DMS153 treated with DMSO at 0.1 percent for 48 hours (cell line): ENCODE data around the gene RNU1-2.
"Not testable (repeated sequence)": the region's sequence is repeated elsewhere in the genome, so short reads cannot be mapped to it uniquely, and the experiment has no call there.

Experiments
- DNase-seq: peaks from one replicate; lab custom pipeline; 2025; ENCODE audit not compliant: unreplicated experiment; lab: John Stamatoyannopoulos, UW

RNU1-2 gene

GRCh38 chr1:16907870-16908758 lies 12.3 kb downstream of the RNU1-2 start:
- DNase-seq: no peak

GRCh38 chr1:16911851-16912721 lies 16.3 kb downstream of the RNU1-2 start:
- not testable (repeated sequence) for DNase-seq

GRCh38 chr1:16912742-16913141 lies 17.0 kb downstream of the RNU1-2 start:
- DNase-seq: not testable (repeated sequence)

GRCh38 chr1:16913181-16913832 lies 17.5 kb downstream of the RNU1-2 start:
- DNase-seq: no peak

- peak; percentile 85 for DNase-seq
Observed at GRCh38 chr1:16913833-16914662, 18.3 kb downstream of the RNU1-2 start.

GRCh38 chr1:16914928-16915626 lies 19.3 kb downstream of the RNU1-2 start:
- not testable (repeated sequence) for DNase-seq

- no peak for DNase-seq
Observed at GRCh38 chr1:16915627-16915973, 19.8 kb downstream of the RNU1-2 start.

GRCh38 chr1:16916036-16916880 lies 20.5 kb downstream of the RNU1-2 start:
- not testable (repeated sequence) for DNase-seq

- DNase-seq: no peak
Observed at GRCh38 chr1:16918371-16918770, 22.6 kb downstream of the RNU1-2 start.

- DNase-seq: not testable (repeated sequence)
Observed at GRCh38 chr1:16918936-16919665, 23.3 kb downstream of the RNU1-2 start.

GRCh38 chr1:16920951-16921350 lies 25.2 kb downstream of the RNU1-2 start:
- no peak for DNase-seq

GRCh38 chr1:16921391-16922185 lies 25.8 kb downstream of the RNU1-2 start, which contains the start of gene CROCC:
Gene CROCC (plus strand): TSS chr1:16921931. CDS start chr1:16922019, 88 bp downstream.
- DNase-seq: no peak

- DNase-seq: no peak
Observed at GRCh38 chr1:16922466-16922865, 26.7 kb downstream of the RNU1-2 start.

- DNase-seq: no peak
Observed at GRCh38 chr1:16922885-16923431, 27.2 kb downstream of the RNU1-2 start.

GRCh38 chr1:16924216-16924918 lies 28.6 kb downstream of the RNU1-2 start:
- no peak for DNase-seq

GRCh38 chr1:16924919-16925477 lies 29.2 kb downstream of the RNU1-2 start:
- DNase-seq: no peak
